ENCODE results near the gene MUSTN1. TPM values are rescaled to one million over a fixed set of nuclear protein-coding genes. Genes with fewer than 3 reads are reported as not detected.
A peak's percentile ranks its signal among the peaks of the same experiment; 100 is the strongest.

Gene MUSTN1
- total and polyA plus RNA-seq, 2 of the 13 experiments (the other 11 are each of a cell fraction or from before 2014, with no cell fraction given) = 0.84 to 1.4 TPM

DNA sequence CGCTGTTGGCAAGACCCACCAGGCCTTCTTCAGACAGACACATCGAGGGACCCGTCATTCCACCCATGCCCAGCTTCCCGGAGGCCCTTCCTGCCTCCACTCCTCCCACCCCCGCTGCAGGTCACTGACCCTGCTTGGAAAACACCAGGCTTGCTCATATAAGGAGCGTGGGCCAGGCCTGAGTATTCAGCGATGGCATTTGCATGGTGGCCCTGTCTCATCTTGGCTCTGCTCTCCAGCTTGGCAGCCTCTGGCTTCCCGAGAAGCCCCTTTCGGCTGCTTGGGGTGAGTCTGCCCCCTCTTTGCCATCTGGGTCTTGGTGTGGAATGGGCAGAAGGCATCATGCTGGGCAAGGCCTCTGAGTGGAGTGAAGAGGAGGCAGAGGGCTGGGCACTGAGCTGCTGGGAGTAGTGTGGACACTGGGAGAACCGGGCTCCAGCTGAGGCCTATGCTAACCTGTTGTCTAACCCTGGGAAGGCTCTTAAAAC, 40.2 kb downstream of the MUSTN1 start, which contains the start of gene ITIH3 (continued):
- TF ChIP-seq GATAD2A (CRISPR knock-in tag; IDR thresholded peaks at IDR 0.05) = peak; percentile 71; the same call in 1 of the 2 replicates
- TF ChIP-seq, protein P1, sequence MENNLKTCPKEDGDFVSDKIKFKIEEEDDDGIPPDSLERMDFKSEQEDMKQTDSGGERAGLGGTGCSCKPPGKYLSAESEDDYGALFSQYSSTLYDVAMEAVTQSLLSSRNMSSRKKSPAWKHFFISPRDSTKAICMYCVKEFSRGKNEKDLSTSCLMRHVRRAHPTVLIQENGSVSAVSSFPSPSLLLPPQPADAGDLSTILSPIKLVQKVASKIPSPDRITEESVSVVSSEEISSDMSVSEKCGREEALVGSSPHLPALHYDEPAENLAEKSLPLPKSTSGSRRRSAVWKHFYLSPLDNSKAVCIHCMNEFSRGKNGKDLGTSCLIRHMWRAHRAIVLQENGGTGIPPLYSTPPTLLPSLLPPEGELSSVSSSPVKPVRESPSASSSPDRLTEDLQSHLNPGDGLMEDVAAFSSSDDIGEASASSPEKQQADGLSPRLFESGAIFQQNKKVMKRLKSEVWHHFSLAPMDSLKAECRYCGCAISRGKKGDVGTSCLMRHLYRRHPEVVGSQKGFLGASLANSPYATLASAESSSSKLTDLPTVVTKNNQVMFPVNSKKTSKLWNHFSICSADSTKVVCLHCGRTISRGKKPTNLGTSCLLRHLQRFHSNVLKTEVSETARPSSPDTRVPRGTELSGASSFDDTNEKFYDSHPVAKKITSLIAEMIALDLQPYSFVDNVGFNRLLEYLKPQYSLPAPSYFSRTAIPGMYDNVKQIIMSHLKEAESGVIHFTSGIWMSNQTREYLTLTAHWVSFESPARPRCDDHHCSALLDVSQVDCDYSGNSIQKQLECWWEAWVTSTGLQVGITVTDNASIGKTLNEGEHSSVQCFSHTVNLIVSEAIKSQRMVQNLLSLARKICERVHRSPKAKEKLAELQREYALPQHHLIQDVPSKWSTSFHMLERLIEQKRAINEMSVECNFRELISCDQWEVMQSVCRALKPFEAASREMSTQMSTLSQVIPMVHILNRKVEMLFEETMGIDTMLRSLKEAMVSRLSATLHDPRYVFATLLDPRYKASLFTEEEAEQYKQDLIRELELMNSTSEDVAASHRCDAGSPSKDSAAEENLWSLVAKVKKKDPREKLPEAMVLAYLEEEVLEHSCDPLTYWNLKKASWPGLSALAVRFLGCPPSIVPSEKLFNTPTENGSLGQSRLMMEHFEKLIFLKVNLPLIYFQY (CRISPR knock-in tag; IDR thresholded peaks at IDR 0.05; ENCODE audit: borderline replicate concordance) = no peak
- TF ChIP-seq, protein P2, sequence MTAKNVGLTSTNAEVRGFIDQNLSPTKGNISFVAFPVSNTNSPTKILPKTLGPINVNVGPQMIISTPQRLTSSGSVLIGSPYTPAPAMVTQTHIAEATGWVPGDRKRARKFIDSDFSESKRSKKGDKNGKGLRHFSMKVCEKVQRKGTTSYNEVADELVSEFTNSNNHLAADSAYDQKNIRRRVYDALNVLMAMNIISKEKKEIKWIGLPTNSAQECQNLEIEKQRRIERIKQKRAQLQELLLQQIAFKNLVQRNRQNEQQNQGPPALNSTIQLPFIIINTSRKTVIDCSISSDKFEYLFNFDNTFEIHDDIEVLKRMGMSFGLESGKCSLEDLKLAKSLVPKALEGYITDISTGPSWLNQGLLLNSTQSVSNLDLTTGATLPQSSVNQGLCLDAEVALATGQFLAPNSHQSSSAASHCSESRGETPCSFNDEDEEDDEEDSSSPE (CRISPR knock-in tag; IDR thresholded peaks at IDR 0.05) = 0 out of 2 replicates have a peak, but pooled peaks have one; percentile 10
- TF ChIP-seq ZNF567 (CRISPR knock-in tag; IDR thresholded peaks at IDR 0.05; ENCODE audit: borderline replicate concordance) = no peak
- TF ChIP-seq, protein P3, sequence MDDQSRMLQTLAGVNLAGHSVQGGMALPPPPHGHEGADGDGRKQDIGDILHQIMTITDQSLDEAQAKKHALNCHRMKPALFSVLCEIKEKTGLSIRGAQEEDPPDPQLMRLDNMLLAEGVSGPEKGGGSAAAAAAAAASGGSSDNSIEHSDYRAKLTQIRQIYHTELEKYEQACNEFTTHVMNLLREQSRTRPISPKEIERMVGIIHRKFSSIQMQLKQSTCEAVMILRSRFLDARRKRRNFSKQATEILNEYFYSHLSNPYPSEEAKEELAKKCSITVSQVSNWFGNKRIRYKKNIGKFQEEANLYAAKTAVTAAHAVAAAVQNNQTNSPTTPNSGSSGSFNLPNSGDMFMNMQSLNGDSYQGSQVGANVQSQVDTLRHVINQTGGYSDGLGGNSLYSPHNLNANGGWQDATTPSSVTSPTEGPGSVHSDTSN (CRISPR knock-in tag; IDR thresholded peaks at IDR 0.05; ENCODE audit: borderline replicate concordance) = no peak
- TF ChIP-seq ARNT (IDR thresholded peaks at IDR 0.05) = no peak
- TF ChIP-seq SALL1 (CRISPR knock-in tag; IDR thresholded peaks at IDR 0.05) = peak; percentile 34
- no peak for TF ChIP-seq AGO1 (IDR thresholded peaks at IDR 0.05; ENCODE audit: low read depth, low read length, poor library complexity, severe bottlenecking)
- no peak for TF ChIP-seq ZNF121 (CRISPR knock-in tag; IDR thresholded peaks at IDR 0.05)
- no peak for TF ChIP-seq NFE2L2 (IDR thresholded peaks at IDR 0.05; ENCODE audit: low read length)
- no peak for TF ChIP-seq RCOR2 (CRISPR knock-in tag; IDR thresholded peaks at IDR 0.05)
- no peak for TF ChIP-seq FOXK2 (IDR thresholded peaks at IDR 0.05)
- no peak; the same call in 1 of the 2 replicates for TF ChIP-seq ZNF33B (CRISPR knock-in tag; IDR thresholded peaks at IDR 0.05)
- TF ChIP-seq FOXP1 (IDR thresholded peaks at IDR 0.05) = no peak
- peak; percentile 78 for TF ChIP-seq FOXP1 (CRISPR knock-in tag; IDR thresholded peaks at IDR 0.05)
- TF ChIP-seq ZSCAN20 (CRISPR knock-in tag; IDR thresholded peaks at IDR 0.05; ENCODE audit: borderline replicate concordance) = no peak
- no peak for TF ChIP-seq ZNF790 (CRISPR knock-in tag; IDR thresholded peaks at IDR 0.05; ENCODE audit: borderline replicate concordance)
- TF ChIP-seq ELF4 (CRISPR knock-in tag; IDR thresholded peaks at IDR 0.05; ENCODE audit: borderline replicate concordance) = no peak
- TF ChIP-seq ZNF672 (CRISPR knock-in tag; IDR thresholded peaks at IDR 0.05) = no peak
- TF ChIP-seq DMAP1 (CRISPR knock-in tag; IDR thresholded peaks at IDR 0.05) = no peak
- TF ChIP-seq ZNF160 (CRISPR knock-in tag; IDR thresholded peaks at IDR 0.05) = no peak
- no peak for TF ChIP-seq SNRNP70 (IDR thresholded peaks at IDR 0.05; ENCODE audit: low read depth, low read length)
- TF ChIP-seq ZEB1 (IDR thresholded peaks at IDR 0.05; ENCODE audit: insufficient replicate concordance, low read depth) = no peak
- TF ChIP-seq NRL (CRISPR knock-in tag; IDR thresholded peaks at IDR 0.05; ENCODE audit: borderline replicate concordance) = peak; percentile 30; the same call in 1 of the 2 replicates
- TF ChIP-seq ZNF264 (CRISPR knock-in tag; IDR thresholded peaks at IDR 0.05) = no peak
- TF ChIP-seq, protein P4, sequence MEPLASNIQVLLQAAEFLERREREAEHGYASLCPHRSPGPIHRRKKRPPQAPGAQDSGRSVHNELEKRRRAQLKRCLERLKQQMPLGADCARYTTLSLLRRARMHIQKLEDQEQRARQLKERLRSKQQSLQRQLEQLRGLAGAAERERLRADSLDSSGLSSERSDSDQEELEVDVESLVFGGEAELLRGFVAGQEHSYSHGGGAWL (CRISPR knock-in tag; IDR thresholded peaks at IDR 0.05) = peak; percentile 12; the same call in 1 of the 2 replicates
- TF ChIP-seq HNF4A (CRISPR knock-in tag; IDR thresholded peaks at IDR 0.05) = peak; percentile 62
- TF ChIP-seq ZMAT3 (CRISPR knock-in tag; conservative IDR thresholded peaks at IDR 0.05) = no peak; the same call in 1 of the 2 replicates
